ENCODE measurements around the gene EFNA4. TPM values are rescaled to one million over a fixed set of nuclear protein-coding genes. Genes with fewer than 3 reads are reported as not detected.

Gene EFNA4
- polyA plus RNA-seq, 3 donors: 2.3 to 8.0 (median 4.1) TPM

DNA sequence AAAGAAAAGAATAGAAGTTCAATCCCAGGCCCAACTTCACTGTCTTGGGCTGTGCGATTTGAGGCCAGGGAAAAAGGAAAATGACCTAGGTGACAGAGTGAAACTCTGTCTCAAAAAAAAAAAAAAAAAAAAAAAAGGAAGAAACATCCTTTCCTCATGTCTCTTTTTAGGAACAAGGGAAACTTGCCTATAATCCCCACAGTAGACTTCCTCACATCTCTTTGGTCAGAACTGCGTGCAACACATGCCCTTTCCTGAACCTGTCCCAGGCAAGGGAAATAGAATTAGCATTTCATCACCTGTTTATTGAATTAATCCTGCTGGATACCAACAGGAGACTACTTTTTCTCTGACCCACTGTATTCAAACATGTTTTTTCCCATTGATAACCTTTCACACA lies 27.6 kb upstream of the EFNA4 start:
- H3K27ac ChIP-seq (ENCODE audit: low read depth in 1 of 2, low read length in 2 of 2): no peak overlapping the region
- H3K79me2 ChIP-seq (ENCODE audit: insufficient read depth, low read length): no peaks in the 10 kb centered on the region
- TF ChIP-seq, protein P1, sequence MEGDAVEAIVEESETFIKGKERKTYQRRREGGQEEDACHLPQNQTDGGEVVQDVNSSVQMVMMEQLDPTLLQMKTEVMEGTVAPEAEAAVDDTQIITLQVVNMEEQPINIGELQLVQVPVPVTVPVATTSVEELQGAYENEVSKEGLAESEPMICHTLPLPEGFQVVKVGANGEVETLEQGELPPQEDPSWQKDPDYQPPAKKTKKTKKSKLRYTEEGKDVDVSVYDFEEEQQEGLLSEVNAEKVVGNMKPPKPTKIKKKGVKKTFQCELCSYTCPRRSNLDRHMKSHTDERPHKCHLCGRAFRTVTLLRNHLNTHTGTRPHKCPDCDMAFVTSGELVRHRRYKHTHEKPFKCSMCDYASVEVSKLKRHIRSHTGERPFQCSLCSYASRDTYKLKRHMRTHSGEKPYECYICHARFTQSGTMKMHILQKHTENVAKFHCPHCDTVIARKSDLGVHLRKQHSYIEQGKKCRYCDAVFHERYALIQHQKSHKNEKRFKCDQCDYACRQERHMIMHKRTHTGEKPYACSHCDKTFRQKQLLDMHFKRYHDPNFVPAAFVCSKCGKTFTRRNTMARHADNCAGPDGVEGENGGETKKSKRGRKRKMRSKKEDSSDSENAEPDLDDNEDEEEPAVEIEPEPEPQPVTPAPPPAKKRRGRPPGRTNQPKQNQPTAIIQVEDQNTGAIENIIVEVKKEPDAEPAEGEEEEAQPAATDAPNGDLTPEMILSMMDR (IDR thresholded peaks at IDR 0.05): no peak
- H3K27me3 Mint-ChIP-seq (ENCODE audit: low read depth in 3 of 3): peaks cover 10 to 19% (median 12%) of the 10 kb centered on the region in 3 donors
- H3K36me3 ChIP-seq (replicated peaks in 1 of 2; ENCODE audit: control insufficient read depth in 1 of 2, insufficient read depth in 2 of 2, low read length in 2 of 2): no peaks in the 10 kb centered on the region
- H3K4me3 Mint-ChIP-seq: no peak overlapping the region
- intact Hi-C loops (cut with micrococcal nuclease): no loop called here
- no peaks in the 10 kb centered on the region for H4K20me1 ChIP-seq (ENCODE audit: insufficient read depth, low read length)
- H3K4me1 ChIP-seq (ENCODE audit: control insufficient read depth in 1 of 2, insufficient read depth in 2 of 2, low read length in 2 of 2): peaks cover 26 to 28% of the 10 kb centered on the region in 2 donors
- H3K9me3 Mint-ChIP-seq: peaks cover 0 to 3% (median 0%) of the 10 kb centered on the region in 7 donors
- WGBS (ENCODE audit: insufficient coverage): 0% methylated on average over 1 of the region's 2 CpGs
- H2AFZ ChIP-seq (ENCODE audit: insufficient read depth, low read depth, low read length, poor library complexity, severe bottlenecking): no peak overlapping the region
- peak in 2 of 3 donors; percentile 51 to 60 for DNase-seq
- peak overlapping the region in 3 of 7 donors; percentile 13 to 35 (median 25) for H3K27ac Mint-ChIP-seq
- no peaks in the 10 kb centered on the region for H3K36me3 Mint-ChIP-seq
- H3K4me3 ChIP-seq (replicated peaks in 1 of 3; ENCODE audit: low read depth in 2 of 3, low read length in 3 of 3): no peak overlapping the region
- peak overlapping the region; percentile 8 for H3K4me2 ChIP-seq (replicated peaks; ENCODE audit: extremely low read depth, low read length, poor library complexity, severe bottlenecking)
- H3K4me1 Mint-ChIP-seq: peaks cover 31% of the 10 kb centered on the region
- H3K9me3 ChIP-seq (replicated peaks in 1 of 2; ENCODE audit: control insufficient read depth in 1 of 2, insufficient read depth in 1 of 2, low read length in 2 of 2): no peaks in the 10 kb centered on the region
- H3K27me3 ChIP-seq (ENCODE audit: control insufficient read depth in 2 of 2, insufficient read depth in 2 of 2, low read length in 2 of 2): no peaks in the 10 kb centered on the region
- H3K9ac ChIP-seq (ENCODE audit: insufficient read depth, low read length, poor library complexity, severe bottlenecking): no peak overlapping the region

DNA sequence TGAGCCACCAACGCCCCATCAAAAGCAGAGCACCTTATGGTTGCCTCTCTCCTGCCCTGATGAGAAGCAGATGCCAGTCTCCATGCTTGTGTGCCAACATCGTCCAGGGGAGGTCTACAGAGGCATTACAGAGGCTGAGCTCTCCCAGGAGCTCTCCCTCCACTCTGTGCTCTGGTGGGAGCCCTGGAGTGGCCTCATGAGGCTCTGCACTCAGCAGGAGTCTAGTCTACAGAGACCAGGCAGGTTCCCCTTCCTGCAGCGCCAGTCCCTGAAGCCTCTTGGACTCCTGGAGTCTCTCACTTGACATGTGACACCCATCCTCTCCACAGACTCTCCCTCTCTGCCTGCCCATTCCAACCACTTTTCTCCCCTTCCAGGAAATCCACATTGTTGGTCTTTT lies 26.5 kb upstream of the EFNA4 start:
- H3K4me1 ChIP-seq (ENCODE audit: control insufficient read depth in 1 of 2, insufficient read depth in 2 of 2, low read length in 2 of 2): peaks cover 26 to 28% of the 10 kb centered on the region in 2 donors
- Mint-ChIP-seq H3K4me3 (no peak overlapping the region), H3K27ac (no peak overlapping the region), H3K36me3 (no peaks in the 10 kb centered on the region), H3K4me1 (peaks cover 31% of the 10 kb centered on the region), H3K9me3 (peaks cover 0 to 3% (median 0%) of the 10 kb centered on the region in 7 donors), H3K27me3 (ENCODE audit: low read depth in 3 of 3) (peaks cover 10 to 20% (median 12%) of the 10 kb centered on the region in 3 donors)
- H3K27ac ChIP-seq (ENCODE audit: low read depth in 1 of 2, low read length in 2 of 2): no peak overlapping the region
- TF ChIP-seq, protein P1 (IDR thresholded peaks at IDR 0.05): no peak
- H3K36me3 ChIP-seq (replicated peaks in 1 of 2; ENCODE audit: control insufficient read depth in 1 of 2, insufficient read depth in 2 of 2, low read length in 2 of 2): no peaks in the 10 kb centered on the region
- no peak overlapping the region for H3K4me2 ChIP-seq (replicated peaks; ENCODE audit: extremely low read depth, low read length, poor library complexity, severe bottlenecking)
- no peaks in the 10 kb centered on the region for H3K27me3 ChIP-seq (ENCODE audit: control insufficient read depth in 2 of 2, insufficient read depth in 2 of 2, low read length in 2 of 2)
- H3K9me3 ChIP-seq (replicated peaks in 1 of 2; ENCODE audit: control insufficient read depth in 1 of 2, insufficient read depth in 1 of 2, low read length in 2 of 2): no peaks in the 10 kb centered on the region
- intact Hi-C loops (cut with micrococcal nuclease): no loop called here
- H2AFZ ChIP-seq (ENCODE audit: insufficient read depth, low read depth, low read length, poor library complexity, severe bottlenecking): no peak overlapping the region
- no peaks in the 10 kb centered on the region for H4K20me1 ChIP-seq (ENCODE audit: insufficient read depth, low read length)
- no peaks in the 10 kb centered on the region for H3K79me2 ChIP-seq (ENCODE audit: insufficient read depth, low read length)
- 95% methylated on average over 2 of the region's 3 CpGs for WGBS (ENCODE audit: insufficient coverage)
- no peak overlapping the region for H3K4me3 ChIP-seq (replicated peaks in 1 of 3; ENCODE audit: low read depth in 2 of 3, low read length in 3 of 3)
- H3K9ac ChIP-seq (ENCODE audit: insufficient read depth, low read length, poor library complexity, severe bottlenecking): no peak overlapping the region
- DNase-seq: no peak

All from CD14-positive monocyte (primary cell).